Liver (tissue), 3 donors: Measurements from ENCODE around the gene TYMP.

Experiments
- GABPA ChIP-seq, 2 donors: IDR thresholded peaks in 1 of 2; conservative IDR thresholded peaks in 1 of 2; 2 replicates each; pipeline ENCODE4 v1.6.1; 2016; ENCODE audit warnings: antibody characterized with exemption in 2 of 2, mild to moderate bottlenecking in 1 of 2, moderate library complexity in 1 of 2
- HNF4G ChIP-seq: IDR thresholded peaks from 2 replicates; pipeline ENCODE4 v1.6.1; 2016; ENCODE audit warnings: antibody characterized with exemption
- JUND ChIP-seq, 2 donors: IDR thresholded peaks; 2 replicates each; pipeline ENCODE4 v1.6.1; 2016; ENCODE audit warnings: antibody characterized with exemption in 2 of 2
- RAD21 ChIP-seq, 2 donors: IDR thresholded peaks; 2 replicates each; pipeline ENCODE4 v1.6.1; 2016; ENCODE audit warnings: antibody characterized with exemption in 2 of 2, mild to moderate bottlenecking in 2 of 2
- SP1 ChIP-seq: IDR thresholded peaks from 2 replicates; pipeline ENCODE4 v1.6.1; 2018; ENCODE audit warnings: antibody characterized with exemption, mild to moderate bottlenecking
- TAF1 ChIP-seq: conservative IDR thresholded peaks from 2 replicates; pipeline ENCODE4 v1.6.1; 2016; ENCODE audit warnings: antibody characterized with exemption, mild to moderate bottlenecking
- TF ChIP-seq, protein P1 (sequence below): fragments of 150-350 bp; IDR thresholded peaks from 2 replicates; pipeline ENCODE4 v1.5.1; 2017; ENCODE audit warnings: improper control_type of control experiment, low read depth, low read length; ENCODE audit not compliant: missing input control
- TF ChIP-seq, protein P2 (sequence below): IDR thresholded peaks from 2 replicates; pipeline ENCODE4 v1.6.1; 2016; ENCODE audit warnings: antibody characterized with exemption
- TF ChIP-seq, protein P3 (sequence below): IDR thresholded peaks from 2 replicates; pipeline ENCODE4 v1.6.1; 2016; ENCODE audit warnings: antibody characterized with exemption, mild to moderate bottlenecking
- TF ChIP-seq, protein P4 (sequence below): IDR thresholded peaks from 2 replicates; pipeline ENCODE4 v1.6.1; 2016; ENCODE audit warnings: antibody characterized with exemption
- TF ChIP-seq, protein P5 (sequence below): IDR thresholded peaks from 2 replicates; pipeline ENCODE4 v1.6.1; 2016; ENCODE audit warnings: antibody characterized with exemption
- donor health status: healthy.
- donor health status: healthy.

DNA sequence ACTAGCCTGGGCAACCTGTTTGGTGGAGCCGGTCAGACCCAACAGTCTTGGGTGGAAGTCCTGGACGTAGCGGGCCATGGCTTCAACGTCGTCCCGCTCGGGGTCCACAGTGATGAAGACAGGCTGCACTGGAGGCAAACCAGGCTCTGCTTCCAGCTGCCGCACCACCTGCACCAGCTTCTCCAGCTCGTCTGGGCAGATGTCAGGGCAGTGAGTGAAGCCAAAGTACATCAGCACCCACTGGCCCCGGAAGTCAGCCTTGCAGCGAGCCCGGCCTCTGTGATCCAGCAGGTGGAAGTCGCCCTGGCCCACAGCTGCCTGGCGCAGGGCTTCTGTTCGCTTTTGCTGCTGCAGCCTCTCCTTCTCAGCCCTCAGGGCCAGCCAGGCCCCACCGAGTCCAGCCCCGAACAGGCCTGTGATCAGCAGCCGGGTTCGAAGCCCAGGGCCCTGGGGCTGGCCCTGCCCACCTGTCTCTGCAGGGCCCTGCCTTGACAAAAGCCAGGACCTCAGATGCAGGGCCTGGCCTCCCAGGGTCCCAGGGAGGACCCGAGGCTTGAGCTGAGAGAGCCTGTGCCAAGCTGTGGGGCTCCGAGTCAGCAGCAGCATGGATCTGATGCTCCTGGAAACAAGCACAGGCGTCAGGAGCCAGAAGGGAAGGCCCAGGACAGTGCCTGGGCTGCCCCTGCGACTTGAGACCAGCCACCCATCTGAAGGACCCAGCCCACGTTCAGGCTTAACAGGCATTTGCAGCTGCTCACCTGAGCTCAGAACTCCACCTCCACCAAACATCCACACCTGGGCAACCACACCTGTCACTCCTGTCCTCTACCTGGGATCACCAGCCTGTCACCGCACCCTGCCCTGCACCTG lies 5.8 kb downstream of the TYMP start:
- TF ChIP-seq, protein P1, sequence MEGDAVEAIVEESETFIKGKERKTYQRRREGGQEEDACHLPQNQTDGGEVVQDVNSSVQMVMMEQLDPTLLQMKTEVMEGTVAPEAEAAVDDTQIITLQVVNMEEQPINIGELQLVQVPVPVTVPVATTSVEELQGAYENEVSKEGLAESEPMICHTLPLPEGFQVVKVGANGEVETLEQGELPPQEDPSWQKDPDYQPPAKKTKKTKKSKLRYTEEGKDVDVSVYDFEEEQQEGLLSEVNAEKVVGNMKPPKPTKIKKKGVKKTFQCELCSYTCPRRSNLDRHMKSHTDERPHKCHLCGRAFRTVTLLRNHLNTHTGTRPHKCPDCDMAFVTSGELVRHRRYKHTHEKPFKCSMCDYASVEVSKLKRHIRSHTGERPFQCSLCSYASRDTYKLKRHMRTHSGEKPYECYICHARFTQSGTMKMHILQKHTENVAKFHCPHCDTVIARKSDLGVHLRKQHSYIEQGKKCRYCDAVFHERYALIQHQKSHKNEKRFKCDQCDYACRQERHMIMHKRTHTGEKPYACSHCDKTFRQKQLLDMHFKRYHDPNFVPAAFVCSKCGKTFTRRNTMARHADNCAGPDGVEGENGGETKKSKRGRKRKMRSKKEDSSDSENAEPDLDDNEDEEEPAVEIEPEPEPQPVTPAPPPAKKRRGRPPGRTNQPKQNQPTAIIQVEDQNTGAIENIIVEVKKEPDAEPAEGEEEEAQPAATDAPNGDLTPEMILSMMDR, result no peak
- no peak for TF ChIP-seq JUND (IDR thresholded peaks at IDR 0.05)
- TF ChIP-seq RAD21 (IDR thresholded peaks at IDR 0.05), result no peak
- no peak for TF ChIP-seq GABPA (IDR thresholded peaks at IDR 0.05 in 1 of 2, conservative IDR thresholded peaks at IDR 0.05 in 1 of 2)
- TF ChIP-seq, protein P2, sequence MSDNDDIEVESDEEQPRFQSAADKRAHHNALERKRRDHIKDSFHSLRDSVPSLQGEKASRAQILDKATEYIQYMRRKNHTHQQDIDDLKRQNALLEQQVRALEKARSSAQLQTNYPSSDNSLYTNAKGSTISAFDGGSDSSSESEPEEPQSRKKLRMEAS, result no peak
- TF ChIP-seq, protein P3, sequence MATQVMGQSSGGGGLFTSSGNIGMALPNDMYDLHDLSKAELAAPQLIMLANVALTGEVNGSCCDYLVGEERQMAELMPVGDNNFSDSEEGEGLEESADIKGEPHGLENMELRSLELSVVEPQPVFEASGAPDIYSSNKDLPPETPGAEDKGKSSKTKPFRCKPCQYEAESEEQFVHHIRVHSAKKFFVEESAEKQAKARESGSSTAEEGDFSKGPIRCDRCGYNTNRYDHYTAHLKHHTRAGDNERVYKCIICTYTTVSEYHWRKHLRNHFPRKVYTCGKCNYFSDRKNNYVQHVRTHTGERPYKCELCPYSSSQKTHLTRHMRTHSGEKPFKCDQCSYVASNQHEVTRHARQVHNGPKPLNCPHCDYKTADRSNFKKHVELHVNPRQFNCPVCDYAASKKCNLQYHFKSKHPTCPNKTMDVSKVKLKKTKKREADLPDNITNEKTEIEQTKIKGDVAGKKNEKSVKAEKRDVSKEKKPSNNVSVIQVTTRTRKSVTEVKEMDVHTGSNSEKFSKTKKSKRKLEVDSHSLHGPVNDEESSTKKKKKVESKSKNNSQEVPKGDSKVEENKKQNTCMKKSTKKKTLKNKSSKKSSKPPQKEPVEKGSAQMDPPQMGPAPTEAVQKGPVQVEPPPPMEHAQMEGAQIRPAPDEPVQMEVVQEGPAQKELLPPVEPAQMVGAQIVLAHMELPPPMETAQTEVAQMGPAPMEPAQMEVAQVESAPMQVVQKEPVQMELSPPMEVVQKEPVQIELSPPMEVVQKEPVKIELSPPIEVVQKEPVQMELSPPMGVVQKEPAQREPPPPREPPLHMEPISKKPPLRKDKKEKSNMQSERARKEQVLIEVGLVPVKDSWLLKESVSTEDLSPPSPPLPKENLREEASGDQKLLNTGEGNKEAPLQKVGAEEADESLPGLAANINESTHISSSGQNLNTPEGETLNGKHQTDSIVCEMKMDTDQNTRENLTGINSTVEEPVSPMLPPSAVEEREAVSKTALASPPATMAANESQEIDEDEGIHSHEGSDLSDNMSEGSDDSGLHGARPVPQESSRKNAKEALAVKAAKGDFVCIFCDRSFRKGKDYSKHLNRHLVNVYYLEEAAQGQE, result no peak
- TF ChIP-seq, protein P4, sequence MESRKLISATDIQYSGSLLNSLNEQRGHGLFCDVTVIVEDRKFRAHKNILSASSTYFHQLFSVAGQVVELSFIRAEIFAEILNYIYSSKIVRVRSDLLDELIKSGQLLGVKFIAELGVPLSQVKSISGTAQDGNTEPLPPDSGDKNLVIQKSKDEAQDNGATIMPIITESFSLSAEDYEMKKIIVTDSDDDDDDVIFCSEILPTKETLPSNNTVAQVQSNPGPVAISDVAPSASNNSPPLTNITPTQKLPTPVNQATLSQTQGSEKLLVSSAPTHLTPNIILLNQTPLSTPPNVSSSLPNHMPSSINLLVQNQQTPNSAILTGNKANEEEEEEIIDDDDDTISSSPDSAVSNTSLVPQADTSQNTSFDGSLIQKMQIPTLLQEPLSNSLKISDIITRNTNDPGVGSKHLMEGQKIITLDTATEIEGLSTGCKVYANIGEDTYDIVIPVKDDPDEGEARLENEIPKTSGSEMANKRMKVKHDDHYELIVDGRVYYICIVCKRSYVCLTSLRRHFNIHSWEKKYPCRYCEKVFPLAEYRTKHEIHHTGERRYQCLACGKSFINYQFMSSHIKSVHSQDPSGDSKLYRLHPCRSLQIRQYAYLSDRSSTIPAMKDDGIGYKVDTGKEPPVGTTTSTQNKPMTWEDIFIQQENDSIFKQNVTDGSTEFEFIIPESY, result no peak
- TF ChIP-seq, protein P5, sequence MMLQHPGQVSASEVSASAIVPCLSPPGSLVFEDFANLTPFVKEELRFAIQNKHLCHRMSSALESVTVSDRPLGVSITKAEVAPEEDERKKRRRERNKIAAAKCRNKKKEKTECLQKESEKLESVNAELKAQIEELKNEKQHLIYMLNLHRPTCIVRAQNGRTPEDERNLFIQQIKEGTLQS, result no peak
- no peak for TF ChIP-seq HNF4G
- no peak for TF ChIP-seq SP1
- no peak for TF ChIP-seq TAF1
